Astrocyte of the cerebellum (primary cell): Measurements from ENCODE around the gene RAD51B.

Source experiments
- DNase-seq: peaks from one replicate; pipeline ENCODE4 v3.0.0-alpha.2; 2011; ENCODE audit warnings: low read depth
- H3K4me3 ChIP-seq: 2 replicates; pipeline ENCODE4 v1.5.1; 2011; ENCODE audit warnings: mild to moderate bottlenecking, low read depth, low read length, moderate library complexity
- CTCF ChIP-seq: IDR thresholded peaks from 2 replicates; pipeline ENCODE4 v1.5.1; 2012; ENCODE audit warnings: low read length, low read depth, moderate library complexity, mild to moderate bottlenecking; ENCODE audit errors: missing control alignments
- in situ Hi-C: cut with HindIII; loops from 2 replicates; pipeline ENCODE4 v1.10.0; 2017; ENCODE audit warnings: low sequenced_read_pairs

RAD51B gene

GRCh38 chr14:68316078-68316868 lies 496.7 kb downstream of the RAD51B start:
- in situ Hi-C loops, result no loop called here
- DNase-seq, result no peak
- H3K4me3 ChIP-seq, result no peak overlapping the region
- TF ChIP-seq CTCF, result no peak

- TF ChIP-seq CTCF, result no peak
- in situ Hi-C loops, result no loop called here
- DNase-seq, result no peak
- H3K4me3 ChIP-seq, result no peak overlapping the region
These were observed 497.7 kb downstream of the RAD51B start for GRCh38 chr14:68317239-68317638.

GRCh38 chr14:68318828-68319227 lies 499.2 kb downstream of the RAD51B start:
- in situ Hi-C loops, result no loop called here
- no peak for TF ChIP-seq CTCF
- no peak overlapping the region for H3K4me3 ChIP-seq
- no peak for DNase-seq

GRCh38 chr14:68320495-68320894 lies 500.9 kb downstream of the RAD51B start:
- in situ Hi-C loops, result no loop called here

GRCh38 chr14:68322940-68323620 lies 503.5 kb downstream of the RAD51B start:
- DNase-seq, result no peak
- in situ Hi-C loops, result no loop called here
- H3K4me3 ChIP-seq, result no peak overlapping the region
- TF ChIP-seq CTCF, result no peak

More at GRCh38 chr14:68320495-68320894, 500.9 kb downstream of the RAD51B start:
- no peak for DNase-seq
- TF ChIP-seq CTCF, result no peak
- H3K4me3 ChIP-seq, result no peak overlapping the region

- no peak for TF ChIP-seq CTCF
- H3K4me3 ChIP-seq, result no peak overlapping the region
- no peak for DNase-seq
- in situ Hi-C loops, result no loop called here
These were observed 505.8 kb downstream of the RAD51B start for GRCh38 chr14:68325267-68325807.
